ENCODE data around the gene ROBO4. TPM values are rescaled to one million over a fixed set of nuclear protein-coding genes. Genes with fewer than 3 reads are reported as not detected.

The ROBO4 gene
- total RNA-seq, 4 donors from 2014 or later: 4.5 to 11.9 (median 8.6) TPM

GRCh38 chr11:124865181-124865901, 32.3 kb downstream of the ROBO4 start, which contains the start of gene ROBO3:
Gene ROBO3, plus strand, starts transcription at chr11:124865432. Its CDS starts 146 bp downstream, at chr11:124865578.
- H3K27me3 ChIP-seq: peaks cover 25 to 100% (median 61%) of the 10 kb centered on the region in 4 donors
- DNase-seq: no peak
- H3K9me3 ChIP-seq: no peaks in the 10 kb centered on the region
- 4 to 5% methylated on average over 10 to 23 of the region's 53 CpGs for WGBS, 2 donors
- H3K27ac ChIP-seq: no peak within 1 kb of the TSS
- peak within 1 kb of the TSS in 3 of 4 donors; percentile 18 to 56 (median 28) for H3K4me3 ChIP-seq
- no peak for TF ChIP-seq POLR2A (IDR thresholded peaks at IDR 0.05)
- no peak for TF ChIP-seq CTCF (IDR thresholded peaks at IDR 0.05)
- intact Hi-C loops (cut with DNase I): no loop called here
- peaks cover 13 to 65% (median 39%) of the 10 kb centered on the region in 3 donors for H3K4me1 ChIP-seq
- no peaks in the 10 kb centered on the region for H3K36me3 ChIP-seq

GRCh38 chr11:124864892-124865180, 32.8 kb downstream of the ROBO4 start:
- DNase-seq: no peak
- Histone ChIP-seq H3K27me3 (peaks cover 25 to 100% (median 61%) of the 10 kb centered on the region in 4 donors), H3K4me1 (peaks cover 13 to 65% (median 39%) of the 10 kb centered on the region in 3 donors), H3K4me3 (peak overlapping the region in 2 of 4 donors; percentile 28 to 56), H3K36me3 (no peaks in the 10 kb centered on the region), H3K9me3 (no peaks in the 10 kb centered on the region), H3K27ac (no peak overlapping the region)
- TF ChIP-seq POLR2A (IDR thresholded peaks at IDR 0.05): no peak
- TF ChIP-seq CTCF (IDR thresholded peaks at IDR 0.05): no peak
- intact Hi-C loops (cut with DNase I): no loop called here
- WGBS, 2 donors: 0% methylated on average over 1 of the region's 9 CpGs; no CpG with 5 or more reads in 1 of the 2 donors

GRCh38 chr11:124864176-124864891, 33.3 kb downstream of the ROBO4 start:
- intact Hi-C loops (cut with DNase I): no loop called here
- H3K9me3 ChIP-seq: no peaks in the 10 kb centered on the region
- no peak for DNase-seq
- TF ChIP-seq POLR2A (IDR thresholded peaks at IDR 0.05) (no peak), CTCF (IDR thresholded peaks at IDR 0.05) (no peak)
- no peaks in the 10 kb centered on the region for H3K36me3 ChIP-seq
- no peak overlapping the region for H3K27ac ChIP-seq
- peaks cover 13 to 63% (median 39%) of the 10 kb centered on the region in 3 donors for H3K4me1 ChIP-seq
- WGBS, 2 donors: 12 to 14% methylated on average over 15 to 17 of the region's 18 CpGs
- no peak overlapping the region for H3K4me3 ChIP-seq
- peaks cover 25 to 100% (median 57%) of the 10 kb centered on the region in 4 donors for H3K27me3 ChIP-seq

GRCh38 chr11:124863826-124864165, 33.9 kb downstream of the ROBO4 start:
- intact Hi-C loops (cut with DNase I): no loop called here
- Histone ChIP-seq H3K9me3 (no peaks in the 10 kb centered on the region), H3K36me3 (no peaks in the 10 kb centered on the region), H3K4me3 (no peak overlapping the region), H3K27me3 (peaks cover 23 to 100% (median 51%) of the 10 kb centered on the region in 4 donors), H3K4me1 (peaks cover 13 to 58% (median 36%) of the 10 kb centered on the region in 3 donors), H3K27ac (no peak overlapping the region)
- WGBS, 2 donors: 10 to 12% methylated on average over 7 to 8 of the region's 9 CpGs
- no peak for DNase-seq
- TF ChIP-seq CTCF (IDR thresholded peaks at IDR 0.05): no peak
- TF ChIP-seq POLR2A (IDR thresholded peaks at IDR 0.05): no peak

All from esophagus squamous epithelium (tissue), 5 donors.